ENCODE data around the gene PRLH. TPM values are rescaled to one million over a fixed set of nuclear protein-coding genes. Genes with fewer than 3 reads are reported as not detected.

Gene PRLH
- total and polyA plus RNA-seq, 2 of the 13 experiments (the other 11 are each of a cell fraction or from before 2014, with no cell fraction given), result not detected

- no peak for TF ChIP-seq THAP8 (CRISPR knock-in tag; IDR thresholded peaks at IDR 0.05; ENCODE audit: borderline replicate concordance)
- TF ChIP-seq TAF15 (IDR thresholded peaks at IDR 0.05; ENCODE audit: low read depth, low read length, poor library complexity, severe bottlenecking), result no peak
- TF ChIP-seq CHD2 (IDR thresholded peaks at IDR 0.05; ENCODE audit: low read depth, low read length), result no peak
- no peak for TF ChIP-seq ZNF367 (CRISPR knock-in tag; IDR thresholded peaks at IDR 0.05; ENCODE audit: borderline replicate concordance)
- no peak for TF ChIP-seq ZNF24 (IDR thresholded peaks at IDR 0.05)
Measured at GRCh38 chr2:237596520-237597195, 30.3 kb downstream of the PRLH start (continued).

GRCh38 chr2:237597196-237598145, 31.1 kb downstream of the PRLH start:
- ATAC-seq (no peak), FAIRE-seq (no peak), DNase-seq (ENCODE audit: low spot score) (no peak)
- ChIA-PET CTCF (ENCODE audit: low intra/inter-chr PET ratio, low total read pairs) (no interaction called here), POLR2A (interaction anchor here (0.5 kb wide), 1 partner anchor 35 kb away, joined by 3 read pairs; no protein-coding TSS in a partner anchor)
- WGBS (ENCODE audit: low lambda C conversion rate), result 76% methylated on average over 29 of the region's 29 CpGs
- H3K9me3 ChIP-seq (ENCODE audit: low read length), result no peaks in the 10 kb centered on the region
- H3K9ac ChIP-seq (ENCODE audit: insufficient read depth, low read depth, low read length), result no peak overlapping the region
- peaks cover 7% of the 10 kb centered on the region for H3K79me2 ChIP-seq (ENCODE audit: insufficient read depth, low read length)
- H3K27me3 ChIP-seq (ENCODE audit: control insufficient read depth in 1 of 2, insufficient read depth in 2 of 2, low read length in 2 of 2), result no peaks in the 10 kb centered on the region
- peak overlapping the region; percentile 43 for H3K4me2 ChIP-seq (ENCODE audit: low read depth, low read length)
- H3K4me1 ChIP-seq (ENCODE audit: insufficient read depth, low read length), result peaks cover 99% of the 10 kb centered on the region
- H3K4me3 ChIP-seq (replicated peaks in 1 of 3; ENCODE audit: insufficient read depth in 1 of 3, low read depth in 2 of 3, low read length in 3 of 3), result peak overlapping the region in 1 of 3 experiments; percentile 37; a peak in 1 of 6 replicates
- H4K20me1 ChIP-seq (ENCODE audit: insufficient read depth, low read length), result no peaks in the 10 kb centered on the region
- intact Hi-C loops (cut with micrococcal nuclease; ENCODE audit: unreplicated experiment) (no loop called here), in situ Hi-C loops (cut with HindIII; ENCODE audit: extremely low pct_ligation_motif_present, low pct_unique_long_range_greater_than_20kb) (no loop called here)
- H2AFZ ChIP-seq (ENCODE audit: low read length), result no peak overlapping the region
- no peaks in the 10 kb centered on the region for H3K36me3 ChIP-seq (replicated peaks in 1 of 2; ENCODE audit: control insufficient read depth in 1 of 2, insufficient read depth in 2 of 2, low read length in 2 of 2)
- no TSS peak for BruUV-seq (replicated peaks)
- no peak overlapping the region for H3K27ac ChIP-seq (ENCODE audit: extremely low read length, insufficient read depth, low read length)
- TF ChIP-seq FOXA1 (IDR thresholded peaks at IDR 0.05) (no peak), FOXA1 (CRISPR knock-in tag; IDR thresholded peaks at IDR 0.05) (no peak), MIER3 (CRISPR knock-in tag; IDR thresholded peaks at IDR 0.05; ENCODE audit: borderline replicate concordance) (no peak), PLSCR1 (CRISPR knock-in tag; IDR thresholded peaks at IDR 0.05; ENCODE audit: borderline replicate concordance) (no peak), ZBTB14 (CRISPR knock-in tag; IDR thresholded peaks at IDR 0.05) (no peak), ZNF276 (CRISPR knock-in tag; IDR thresholded peaks at IDR 0.05; ENCODE audit: low read depth) (no peak), ZNF691 (CRISPR knock-in tag; IDR thresholded peaks at IDR 0.05; ENCODE audit: borderline replicate concordance, low read depth) (no peak), HIC2 (CRISPR knock-in tag; IDR thresholded peaks at IDR 0.05; ENCODE audit: low read depth) (no peak)
